Renal cortical epithelial cell (primary cell): ENCODE data around the gene CCDC91. TPM values are rescaled to one million over a fixed set of nuclear protein-coding genes. Genes with fewer than 3 reads are reported as not detected.
"Not testable (repeated sequence)": the region's sequence is repeated elsewhere in the genome, so short reads cannot be mapped to it uniquely, and the experiment has no call there.

Source experiments
- DNase-seq: peaks from one replicate; pipeline ENCODE4 v3.0.0-alpha.2; 2011; ENCODE audit warnings: low read depth
- total RNA-seq: library from RNA; depleted of rRNA; stranded (reverse); fragments of >200 nt; gene quantifications from 2 replicates; pipeline ENCODE4 v1.2.3, GENCODE V29; 2014

Gene CCDC91
- total RNA-seq, 1 donor from 2014 or later = 41.8 TPM

DNA sequence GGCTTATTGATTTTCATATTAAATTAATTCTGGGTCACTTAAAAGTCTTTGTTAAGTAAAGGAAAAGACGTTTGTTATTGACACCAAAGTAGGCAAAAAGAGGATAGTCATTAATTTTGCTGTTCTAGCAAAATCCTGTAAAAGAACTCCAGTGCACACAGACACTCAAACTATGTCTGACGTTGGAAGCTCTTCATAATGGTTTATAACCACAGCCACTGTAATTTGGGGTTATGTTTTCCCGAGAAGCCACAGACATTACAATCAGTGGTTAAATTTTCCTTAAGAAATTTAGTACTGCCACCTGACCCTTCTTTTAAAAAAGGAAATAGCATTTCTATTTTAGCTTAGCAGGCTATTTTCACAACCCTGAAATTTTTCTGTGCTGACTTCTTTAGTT lies 267.5 kb downstream of the CCDC91 start:
- DNase-seq = peak; percentile 17

DNA sequence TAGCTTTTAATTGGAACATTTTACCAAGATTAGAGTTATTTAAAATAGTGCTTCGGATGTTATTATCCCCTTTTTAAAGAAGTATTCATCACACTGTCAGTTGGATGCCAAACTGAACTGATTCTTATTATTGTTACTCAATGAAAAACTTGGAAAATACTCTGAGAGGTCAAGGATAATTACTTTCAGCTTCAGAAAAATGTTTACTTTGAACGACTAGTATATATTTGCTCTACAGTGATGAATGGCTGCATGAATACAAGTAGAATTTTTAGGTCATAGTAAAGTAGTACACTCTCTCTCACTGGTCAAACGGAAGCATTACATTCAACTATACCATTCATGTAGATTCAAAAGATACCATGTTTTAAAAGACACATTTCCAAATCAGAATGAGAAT lies 269.2 kb downstream of the CCDC91 start:
- no peak for DNase-seq

DNA sequence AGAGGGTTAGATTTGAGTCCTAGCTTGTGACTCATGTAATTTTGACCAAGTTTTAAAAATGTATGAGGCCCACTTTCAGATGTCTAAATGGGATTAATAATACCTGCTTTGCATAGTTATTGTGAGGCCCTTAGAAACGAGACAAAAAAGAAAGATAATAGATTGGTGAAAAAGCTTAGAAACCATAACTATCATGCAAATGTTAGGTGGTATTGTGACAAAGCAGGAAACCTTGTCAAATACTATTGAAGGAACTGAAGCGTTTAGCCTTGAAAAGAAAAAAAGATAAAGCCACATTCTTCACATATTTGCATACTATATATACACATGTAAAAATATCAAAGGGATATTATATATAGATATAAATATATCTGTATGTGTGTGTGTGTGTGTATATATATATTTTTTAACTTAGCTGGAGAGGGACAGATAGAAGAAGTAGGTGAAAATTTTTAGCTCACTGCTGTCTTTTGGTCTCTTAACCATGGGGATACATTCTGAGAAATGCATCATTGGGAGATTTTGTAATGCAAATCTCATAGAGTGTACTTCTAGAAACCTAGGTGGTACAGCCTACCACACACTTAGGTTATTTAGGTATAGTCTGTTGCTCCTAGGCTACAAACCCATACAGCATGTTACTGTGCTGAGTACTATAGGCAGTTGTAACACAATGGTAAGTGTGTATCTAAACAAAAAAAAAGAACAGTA lies 270.3 kb downstream of the CCDC91 start:
- no peak for DNase-seq

DNA sequence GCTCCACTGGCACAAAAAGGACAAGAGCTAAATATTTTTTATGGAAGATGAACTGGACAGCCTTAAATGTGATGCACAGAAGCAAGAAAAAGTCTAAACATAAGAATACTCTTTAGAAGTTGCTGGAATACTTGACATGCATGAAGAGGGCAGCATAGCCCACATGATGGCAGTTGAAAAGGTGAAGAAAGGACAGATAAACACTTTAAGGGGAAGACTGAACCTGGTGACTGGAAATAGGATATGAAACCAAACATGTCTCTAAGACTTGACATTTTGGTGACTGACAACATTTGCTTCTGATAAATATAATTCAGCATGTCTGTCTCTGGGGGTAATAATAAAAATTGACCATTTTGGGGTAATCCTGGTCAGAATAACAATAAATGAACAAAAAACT lies 273.1 kb downstream of the CCDC91 start:
- DNase-seq = no peak

DNA sequence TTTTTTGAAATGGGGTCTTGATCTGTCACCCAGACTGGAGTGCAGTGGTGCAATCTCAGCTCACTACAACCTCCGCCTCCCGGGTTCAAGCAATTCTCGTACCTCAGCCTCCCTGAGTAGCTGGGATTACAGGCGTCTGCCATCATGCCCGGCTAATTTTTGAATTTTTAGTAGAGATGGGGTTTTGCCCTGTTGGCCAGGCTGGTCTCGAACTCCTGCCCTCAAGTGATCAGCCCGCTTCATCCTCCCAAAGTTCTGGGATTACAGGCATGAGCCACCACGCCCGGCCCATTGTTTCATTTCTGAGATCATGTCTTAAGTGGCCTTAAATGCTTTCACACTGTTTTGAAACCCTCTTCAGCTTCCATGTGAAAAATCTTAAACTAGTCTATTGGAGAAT lies 281.5 kb downstream of the CCDC91 start:
- not testable (repeated sequence) for DNase-seq

DNA sequence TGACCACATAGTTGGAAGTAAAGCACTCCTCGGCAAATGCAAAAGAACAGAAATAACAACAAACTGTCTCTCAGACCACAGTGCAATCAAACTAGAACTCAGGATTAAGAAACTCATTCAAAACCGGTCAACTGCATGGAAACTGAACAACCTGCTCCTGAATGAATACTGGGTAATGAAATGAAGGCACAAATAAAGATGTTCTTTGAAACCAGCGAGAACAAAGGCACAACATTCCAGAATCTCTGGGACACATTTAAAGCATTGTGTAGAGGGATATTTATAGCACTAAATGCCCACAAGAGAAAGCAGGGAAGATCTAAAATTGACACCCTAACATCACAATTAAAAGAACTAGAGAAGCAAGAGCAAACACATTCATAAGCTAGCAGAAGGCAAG lies 285.9 kb downstream of the CCDC91 start:
- DNase-seq = not testable (repeated sequence)

DNA sequence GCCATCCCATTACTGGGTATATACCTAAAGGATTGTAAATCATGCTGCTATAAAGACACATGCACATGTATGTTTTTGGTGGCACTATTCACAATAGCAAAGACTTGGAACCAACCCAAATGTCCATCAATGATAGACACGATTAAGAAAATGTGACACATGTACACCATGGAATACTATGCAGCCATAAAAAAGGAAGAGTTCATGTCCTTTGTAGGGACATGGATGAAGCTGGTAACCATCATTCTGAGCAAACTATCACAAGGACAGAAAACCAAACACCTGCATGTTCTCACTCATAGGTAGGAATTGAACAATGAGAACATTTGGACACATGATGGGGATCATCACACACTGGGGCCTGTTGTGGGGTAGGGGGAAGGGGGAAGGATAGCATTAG lies 288.8 kb downstream of the CCDC91 start:
- DNase-seq = not testable (repeated sequence)

DNA sequence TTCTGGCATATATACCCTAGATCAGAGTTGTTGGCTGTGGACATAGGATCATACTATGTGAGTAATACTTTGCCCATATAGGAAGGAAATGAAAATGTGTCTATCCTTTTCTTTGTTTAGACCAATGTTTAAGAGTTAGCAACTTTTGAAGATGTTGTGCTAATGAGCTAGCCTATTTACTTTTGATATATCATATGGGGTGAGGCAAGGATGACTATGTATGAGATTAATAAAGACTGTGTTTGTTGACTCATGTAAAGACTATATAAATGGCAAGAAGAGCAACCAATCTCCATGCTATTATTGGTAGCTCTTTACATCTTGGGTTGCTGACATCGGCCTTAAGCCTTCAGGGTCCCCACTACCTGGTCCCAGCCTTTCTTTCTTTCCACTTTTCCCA lies 289.4 kb downstream of the CCDC91 start:
- no peak for DNase-seq

DNA sequence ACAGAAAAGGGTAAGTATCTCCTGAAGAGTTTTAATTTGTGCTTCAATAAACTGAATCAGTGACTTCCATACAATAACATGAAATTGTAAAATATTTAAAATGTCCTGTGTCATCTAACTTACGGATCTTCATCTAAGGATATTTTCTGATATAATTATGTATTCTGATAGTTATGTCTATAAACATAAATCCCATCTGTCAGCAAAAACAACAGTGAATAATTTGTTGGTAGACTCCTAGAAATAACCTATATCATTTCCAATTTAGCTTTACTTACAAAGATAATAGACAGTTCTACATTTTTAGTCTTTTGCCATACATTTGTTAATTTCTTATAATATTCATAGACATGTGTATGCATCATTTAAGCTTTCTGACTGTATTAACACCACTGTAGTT lies 293.9 kb downstream of the CCDC91 start:
- DNase-seq = no peak

DNA sequence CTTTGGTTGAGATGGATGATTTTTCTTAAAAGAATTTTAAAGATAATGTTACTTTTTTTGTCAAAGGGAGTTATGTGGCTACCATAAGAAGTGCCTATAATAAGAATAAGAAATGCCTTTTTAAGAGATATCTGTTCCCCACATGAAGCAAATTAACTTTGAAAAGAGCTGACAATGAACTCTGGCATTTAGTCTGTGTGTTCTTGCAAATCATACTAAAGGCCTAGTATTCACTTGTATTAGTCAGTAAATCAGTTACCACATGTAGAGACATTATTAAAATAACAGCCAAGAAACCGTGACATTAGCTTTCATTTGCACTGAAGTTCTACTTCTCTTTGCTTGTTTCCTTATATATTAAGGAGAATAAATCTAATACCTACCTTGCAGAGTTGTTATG lies 296.3 kb downstream of the CCDC91 start:
- DNase-seq = peak; percentile 61

DNA sequence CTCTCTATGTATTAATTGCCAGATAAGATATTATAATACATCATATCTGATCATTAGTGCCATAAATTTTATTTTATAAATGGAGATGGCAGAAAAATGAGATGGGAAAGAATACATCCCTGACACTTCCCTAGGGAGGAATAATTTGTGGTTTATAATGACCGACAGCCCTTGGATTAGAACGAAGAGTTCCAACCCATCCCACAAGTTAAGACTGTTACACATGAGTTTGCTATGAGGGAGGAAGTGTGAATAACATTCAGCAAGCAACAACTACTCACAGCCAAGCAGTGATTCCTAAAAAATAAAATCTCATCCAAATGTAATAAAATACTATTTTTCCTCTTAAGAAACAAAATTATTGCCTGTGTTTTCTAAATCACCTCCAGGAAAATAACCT lies 299.0 kb downstream of the CCDC91 start:
- DNase-seq = no peak

DNA sequence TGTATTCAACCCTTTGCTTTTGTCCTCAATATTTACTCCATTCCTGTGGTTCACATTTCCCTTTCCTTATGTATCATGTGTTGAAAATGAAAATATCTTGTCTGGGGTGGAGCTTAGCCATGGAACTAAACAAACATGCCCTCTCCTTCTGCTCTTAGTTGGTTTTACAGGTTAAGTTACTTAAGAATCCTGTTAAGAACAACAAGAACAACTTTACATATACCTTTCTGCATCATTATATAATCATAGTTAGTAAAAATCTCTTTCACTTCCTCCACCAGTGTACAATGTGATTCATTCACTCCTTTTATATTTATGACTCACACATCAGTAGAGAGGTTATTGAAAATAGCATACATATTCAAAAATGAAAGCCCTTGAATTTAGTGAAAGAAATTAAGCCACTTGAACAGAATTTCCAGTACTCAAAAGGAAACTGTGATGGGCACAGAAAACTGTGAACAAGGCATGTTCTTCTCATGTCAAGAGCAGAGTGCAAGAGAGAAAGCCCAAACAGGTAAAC lies 307.7 kb downstream of the CCDC91 start:
- peak; percentile 53 for DNase-seq

DNA sequence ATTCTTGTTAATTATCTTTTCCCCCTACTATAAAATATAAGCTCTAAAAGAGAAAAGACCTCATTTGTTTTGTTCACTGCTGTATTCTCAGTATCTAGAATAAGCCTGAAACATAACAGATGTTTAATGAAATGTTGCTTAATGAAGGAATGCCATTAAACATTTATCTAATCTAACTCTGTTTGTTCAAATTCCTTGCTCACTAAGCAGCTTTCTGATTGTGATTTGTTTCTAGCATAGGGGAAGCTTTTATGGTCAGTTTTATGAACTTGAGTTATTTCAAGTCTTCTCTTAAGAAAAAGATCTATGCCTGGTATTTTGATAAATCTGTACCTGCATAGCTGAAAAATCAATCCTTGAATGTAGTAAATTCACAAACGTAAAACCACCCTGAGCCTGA lies 308.6 kb downstream of the CCDC91 start:
- DNase-seq = peak; percentile 22

DNA sequence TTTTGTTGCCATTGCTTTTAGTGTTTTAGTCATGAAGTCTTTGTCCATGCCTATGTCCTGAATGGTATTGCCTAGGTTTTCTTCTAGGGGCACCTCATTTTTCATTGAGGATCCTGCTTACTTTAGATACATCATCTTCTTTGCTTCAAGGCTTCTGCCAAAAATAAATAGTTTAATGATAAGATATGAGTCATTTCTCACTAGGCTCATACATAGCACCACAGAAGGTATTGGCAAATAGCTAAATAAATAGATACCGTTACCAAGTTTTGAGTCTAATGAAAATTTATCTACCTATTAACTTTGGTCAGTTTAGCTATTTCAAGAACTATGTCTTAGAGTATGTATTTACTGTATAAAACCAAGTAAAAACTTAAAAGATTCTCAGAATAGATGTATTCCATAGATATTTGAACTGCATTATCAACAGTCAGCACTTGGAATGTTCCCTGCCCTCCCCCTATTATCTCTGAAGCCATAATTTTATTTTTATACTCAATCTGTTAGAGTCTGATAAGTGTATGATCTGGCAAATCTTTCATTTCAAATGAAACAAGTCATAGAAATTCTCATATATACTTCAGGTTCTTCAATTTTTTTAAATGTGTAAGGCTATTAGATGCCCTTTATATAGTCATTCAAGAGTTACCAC lies 310.2 kb downstream of the CCDC91 start:
- no peak for DNase-seq

DNA sequence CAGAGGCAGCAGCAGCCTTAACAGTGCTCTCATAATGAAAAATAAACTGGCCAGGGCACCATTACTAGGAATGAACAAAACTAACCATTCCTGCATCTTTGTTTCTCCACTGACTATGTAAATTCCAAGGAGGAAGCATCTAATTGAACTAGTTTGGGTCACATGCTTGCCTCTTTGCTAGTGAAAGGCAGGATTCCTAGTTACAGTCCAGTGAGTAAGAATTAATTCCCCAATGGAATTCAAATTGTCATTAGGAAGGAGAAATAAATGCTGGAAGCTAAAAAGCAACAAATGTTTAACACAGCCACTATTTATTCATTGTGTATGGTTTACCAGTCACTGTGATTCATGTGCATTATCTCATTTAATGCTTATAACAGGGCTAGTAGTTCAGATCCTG lies 316.0 kb downstream of the CCDC91 start:
- peak; percentile 82 for DNase-seq

DNA sequence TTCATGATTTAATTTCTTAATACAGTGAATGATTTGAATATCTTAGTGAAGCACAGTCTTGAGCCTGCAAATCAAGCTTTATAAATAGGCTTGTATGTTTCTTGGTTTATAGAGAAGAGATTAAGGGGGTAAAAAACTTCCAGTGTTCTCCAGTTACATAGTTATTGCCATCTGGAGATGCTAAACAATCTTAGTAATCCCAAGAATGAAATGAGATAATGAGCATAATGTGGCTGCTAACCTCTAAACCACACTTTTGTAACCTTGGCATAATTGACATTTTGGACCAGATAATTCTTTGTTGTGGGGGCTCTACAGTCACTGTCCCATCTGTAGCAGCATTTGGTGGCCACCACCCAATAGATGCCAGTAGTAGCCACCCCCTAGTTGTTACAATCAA lies 316.8 kb downstream of the CCDC91 start:
- DNase-seq = no peak

DNA sequence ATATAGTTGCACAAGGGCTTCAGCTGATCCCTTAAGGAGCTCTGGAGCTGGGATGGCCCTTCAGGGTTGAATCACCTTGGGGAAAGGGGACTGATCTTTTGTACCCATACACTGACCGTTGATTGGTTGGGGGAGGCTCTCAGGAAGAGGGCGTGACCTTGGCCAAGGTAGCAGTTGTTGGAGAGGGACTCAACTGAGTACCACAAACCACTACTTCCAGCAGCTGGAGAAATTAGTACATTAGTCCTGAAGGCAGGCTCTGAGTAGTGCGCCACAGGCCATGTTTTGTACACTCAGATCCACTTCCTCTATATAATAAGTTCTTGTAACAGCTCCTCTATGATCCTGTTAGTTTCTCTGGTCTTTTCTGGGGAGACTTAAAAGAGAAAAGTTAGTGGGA lies 317.6 kb downstream of the CCDC91 start:
- DNase-seq = no peak

DNA sequence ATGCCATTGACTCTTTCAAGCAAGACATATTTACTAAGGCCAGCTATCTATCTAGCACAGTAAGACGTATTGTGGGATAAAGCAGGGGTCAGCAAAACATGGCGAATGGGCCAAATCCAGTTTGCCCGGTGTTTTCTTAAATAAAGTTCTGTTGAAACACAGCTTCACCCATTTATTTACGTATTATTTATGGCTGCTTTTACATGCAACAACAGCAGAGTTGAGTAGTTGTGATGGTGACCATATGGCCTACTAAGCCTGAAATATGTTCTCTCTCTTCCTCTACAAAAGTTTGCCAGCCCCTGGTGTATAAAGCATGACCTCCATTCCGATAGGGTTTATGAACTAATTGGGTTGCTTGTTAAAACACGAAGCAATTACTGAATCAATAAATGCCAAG lies 322.1 kb downstream of the CCDC91 start:
- no peak for DNase-seq

DNA sequence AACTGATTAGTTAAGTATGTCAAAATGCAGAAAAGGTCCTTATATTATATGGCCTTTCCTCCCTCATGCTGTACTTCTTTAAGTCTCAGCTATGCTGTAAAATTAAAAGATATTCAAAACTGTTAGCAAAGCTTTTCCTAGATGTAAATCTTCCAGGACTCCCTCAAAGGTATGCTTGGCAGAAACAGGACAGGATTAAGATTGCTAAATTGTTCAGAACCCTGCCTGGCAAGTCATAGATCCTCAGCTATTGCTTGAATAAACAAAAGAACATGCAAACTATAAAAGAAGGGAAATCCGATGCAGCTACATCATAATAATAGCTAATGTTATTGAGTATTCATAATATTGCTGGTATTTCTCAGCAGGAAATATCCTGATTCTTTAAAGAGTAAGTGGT lies 322.6 kb downstream of the CCDC91 start:
- DNase-seq = no peak

DNA sequence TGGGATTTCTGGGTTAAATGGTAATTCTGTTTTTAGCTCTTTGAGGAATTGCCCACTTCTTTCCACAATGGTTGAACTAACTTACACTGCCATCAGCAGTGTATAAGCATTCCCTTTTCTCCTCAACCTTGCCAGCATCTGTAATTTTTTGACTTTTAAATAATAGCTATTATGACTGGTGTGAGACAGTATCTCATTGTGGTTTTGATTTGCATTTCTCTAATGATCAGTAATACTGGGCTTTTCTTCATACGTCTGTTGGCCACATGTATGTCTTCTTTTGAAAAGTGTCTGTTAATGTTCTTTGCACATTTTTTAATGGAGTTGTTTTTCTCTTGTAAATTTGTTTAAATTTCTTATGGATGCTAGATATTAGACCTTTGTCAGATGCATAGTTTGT lies 323.7 kb downstream of the CCDC91 start:
- DNase-seq = no peak

DNA sequence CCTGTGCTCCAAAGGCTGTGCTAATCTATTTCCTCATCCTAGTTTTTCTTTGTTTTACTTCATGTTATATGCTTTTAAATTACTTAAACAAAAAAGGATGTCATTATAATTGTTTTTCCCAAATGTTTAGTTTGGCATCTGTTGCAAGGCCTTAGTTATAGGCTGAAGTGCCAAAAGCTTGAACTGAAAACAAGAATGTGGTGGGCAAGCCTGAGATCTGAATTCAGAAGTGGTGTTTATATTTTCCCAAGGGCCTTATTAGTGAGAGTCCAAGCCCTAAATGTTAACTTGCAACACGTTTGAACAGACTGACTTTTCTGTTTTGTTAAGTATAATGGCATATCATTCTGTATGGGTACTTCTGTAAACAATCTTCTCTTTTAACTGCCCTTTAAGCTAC lies 326.8 kb downstream of the CCDC91 start:
- DNase-seq = no peak

DNA sequence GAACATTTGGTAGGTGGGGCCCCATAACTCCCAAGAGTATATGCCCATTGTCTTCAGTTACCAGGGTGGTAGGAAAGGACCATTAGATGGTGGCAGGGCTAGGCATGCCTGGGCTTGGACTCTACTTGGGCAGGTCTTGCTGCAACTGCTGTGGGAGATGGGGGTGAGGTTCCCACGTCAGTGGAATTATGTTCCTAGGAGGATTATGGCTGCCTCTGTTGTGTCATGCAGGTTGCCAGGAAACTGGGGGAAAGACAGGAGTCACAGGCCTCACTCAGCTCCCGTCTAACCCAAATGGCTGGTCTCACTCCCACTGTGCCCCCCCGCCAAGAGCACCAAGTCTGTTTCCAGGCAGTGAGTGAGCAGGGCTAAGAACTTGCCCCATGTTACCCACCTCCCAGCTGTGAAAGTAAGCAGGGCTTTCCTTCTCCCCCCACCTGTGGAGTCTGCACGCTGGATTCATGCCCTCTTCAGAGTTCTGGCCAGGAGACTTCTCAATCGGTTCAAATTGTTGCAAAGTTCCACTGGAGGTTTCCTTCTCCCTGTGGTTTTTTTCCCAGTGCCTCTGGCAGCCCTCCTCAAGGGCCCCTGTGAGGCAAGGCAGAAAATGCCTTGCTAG lies 337.5 kb downstream of the CCDC91 start:
- no peak for DNase-seq

DNA sequence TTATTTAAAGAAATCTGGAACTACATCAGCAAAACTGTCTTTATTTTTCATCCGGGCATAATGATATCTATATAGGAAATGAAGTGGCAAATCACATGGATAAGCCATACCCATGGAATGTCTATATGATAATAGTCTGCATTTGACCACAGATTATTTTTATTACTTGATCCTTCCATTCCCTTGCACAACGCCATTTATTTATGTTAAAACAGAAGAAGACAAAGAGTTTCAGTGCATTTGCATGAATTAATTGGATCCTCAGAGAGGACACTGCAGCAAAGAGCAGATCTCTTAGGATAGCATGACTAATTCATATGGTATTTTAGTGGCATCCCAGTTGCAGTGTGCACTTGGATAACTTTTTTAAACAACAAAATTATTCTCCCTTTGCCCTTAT lies 345.0 kb downstream of the CCDC91 start:
- peak; percentile 45 for DNase-seq
